SIG-M5 (cell line): ENCODE data around the gene KDM1B.
"Not testable (repeated sequence)": the region's sequence is repeated elsewhere in the genome, so short reads cannot be mapped to it uniquely, and the experiment has no call there.

Source experiments
- DNase-seq: peaks from one replicate; lab custom pipeline; 2025; lab: John Stamatoyannopoulos, UW

The KDM1B gene

DNA sequence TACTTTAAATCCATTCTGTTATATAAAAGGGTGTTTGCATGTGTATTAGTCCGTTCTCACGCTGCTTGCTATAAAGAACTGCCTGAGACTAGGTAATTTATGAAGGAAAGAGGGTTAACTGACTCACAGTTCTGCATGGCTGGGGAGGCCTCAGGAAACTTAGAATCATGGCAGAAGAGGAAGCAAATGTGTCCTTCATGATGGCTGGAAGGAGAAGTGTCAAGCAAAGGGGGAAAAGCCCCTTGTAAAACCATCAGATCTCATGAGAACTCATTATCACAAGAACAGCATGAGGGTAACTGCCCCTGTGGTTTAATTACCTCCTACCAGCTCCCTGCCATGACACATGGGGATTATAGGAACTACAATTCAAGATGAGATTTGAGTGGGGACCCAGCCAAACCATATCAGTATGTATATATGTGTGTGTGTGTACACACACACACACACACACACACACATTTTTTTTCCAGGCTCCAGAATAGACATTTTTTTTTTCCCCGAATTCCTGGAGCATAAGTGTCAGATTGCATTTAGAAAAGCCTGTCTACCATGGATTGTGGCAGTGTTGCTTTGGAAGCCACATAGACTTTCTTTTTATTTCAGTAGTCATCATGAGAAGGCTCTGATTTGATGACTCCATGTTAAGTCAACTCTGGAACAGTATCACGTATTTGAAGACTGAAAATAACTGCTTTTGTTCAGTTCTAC lies 31.5 kb downstream of the KDM1B start:
- DNase-seq: no peak

DNA sequence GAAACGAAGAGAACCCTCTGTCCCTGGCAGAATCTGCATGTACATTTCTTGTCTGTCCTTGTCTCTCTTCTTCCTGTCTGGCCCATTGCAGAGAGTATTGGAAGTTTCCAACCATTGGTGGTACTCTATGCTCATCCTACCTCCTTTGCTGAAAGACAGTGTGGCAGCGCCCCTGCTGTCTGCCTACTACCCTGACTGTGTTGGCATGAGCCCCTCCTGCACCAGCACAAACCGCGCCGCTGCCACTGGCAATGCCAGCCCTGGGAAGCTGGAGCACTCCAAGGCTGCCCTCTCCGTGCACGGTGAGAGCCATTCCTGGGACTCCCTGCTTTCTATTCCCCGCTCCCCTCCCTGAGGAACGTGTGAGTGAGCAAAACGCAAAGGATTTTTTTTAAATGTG lies 32.5 kb downstream of the KDM1B start:
- no peak for DNase-seq

DNA sequence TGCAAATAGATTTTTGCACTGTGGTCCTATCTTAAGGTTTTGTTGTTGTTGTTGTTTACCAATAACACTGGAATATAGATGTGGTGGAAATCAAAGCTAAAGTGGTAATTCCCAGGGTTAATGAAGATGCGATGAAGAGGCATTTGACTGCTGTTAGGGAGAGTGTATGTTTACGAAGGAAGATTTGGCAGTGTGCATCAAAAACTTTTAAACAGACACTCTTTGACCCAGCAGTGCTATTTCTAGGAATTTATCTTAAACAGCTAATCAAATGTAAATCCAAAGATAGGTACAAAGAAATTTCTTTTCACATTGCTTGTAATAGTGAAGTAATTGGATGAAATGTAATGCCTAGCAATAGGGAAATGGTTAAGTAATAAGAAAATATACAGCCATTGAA lies 34.0 kb downstream of the KDM1B start:
- DNase-seq: no peak

DNA sequence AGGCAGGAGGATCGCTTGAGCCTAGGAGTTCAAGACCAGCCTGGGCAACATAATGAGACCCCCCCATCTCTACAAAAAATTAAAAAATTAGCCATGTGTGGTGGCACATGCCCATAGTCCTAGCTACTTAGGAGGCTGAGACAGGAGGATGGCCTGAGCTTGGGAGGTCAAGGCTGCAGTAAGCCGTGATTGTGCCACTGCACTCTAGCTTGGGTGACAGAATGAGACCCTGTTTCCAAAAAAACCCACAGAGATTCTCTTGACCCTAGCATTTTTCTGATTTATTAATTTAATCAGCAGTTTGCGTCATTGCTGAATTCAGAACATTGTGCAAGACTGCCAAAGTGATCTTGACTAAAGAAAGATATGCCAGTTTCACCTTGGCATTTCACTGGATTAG lies 36.8 kb downstream of the KDM1B start:
- DNase-seq: no peak

DNA sequence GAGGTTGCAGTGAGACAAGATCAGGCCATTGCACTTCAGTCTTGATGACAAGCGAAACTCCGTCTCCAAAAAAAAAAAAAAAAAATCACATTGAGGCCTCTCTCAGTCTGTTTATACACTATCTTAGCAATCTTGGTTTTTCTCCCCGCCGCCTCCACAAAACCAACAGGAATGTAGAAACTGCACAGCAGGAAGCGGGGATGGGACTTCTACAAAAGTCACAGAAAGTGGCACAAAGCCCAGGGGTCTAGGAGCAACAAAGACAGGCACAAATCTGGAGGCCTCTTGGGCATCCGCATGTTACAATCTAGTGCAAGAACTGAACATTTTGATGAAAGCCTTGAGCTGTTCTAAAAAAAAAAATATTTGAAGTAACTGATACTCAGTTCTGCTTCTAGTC lies 48.6 kb downstream of the KDM1B start:
- no peak for DNase-seq

DNA sequence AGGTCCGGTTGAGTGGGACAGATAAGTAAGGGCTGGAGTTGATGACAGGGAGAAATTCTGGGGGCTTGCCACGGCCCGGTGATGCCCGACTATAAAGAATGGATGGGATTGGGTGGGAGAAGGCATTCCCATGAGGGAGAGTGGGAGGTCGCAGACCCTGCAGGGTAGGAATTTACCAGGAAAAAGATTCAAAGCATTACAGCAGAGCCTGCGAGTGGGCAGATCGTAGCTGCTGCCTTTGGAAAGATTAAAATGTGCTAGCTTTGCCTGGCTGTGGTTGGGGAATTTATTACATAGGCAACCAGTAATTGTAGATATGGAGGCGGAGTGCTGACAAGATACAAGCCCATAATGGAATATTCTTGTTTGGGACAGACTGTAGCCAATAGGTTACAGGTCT lies 49.5 kb downstream of the KDM1B start:
- DNase-seq: no peak

DNA sequence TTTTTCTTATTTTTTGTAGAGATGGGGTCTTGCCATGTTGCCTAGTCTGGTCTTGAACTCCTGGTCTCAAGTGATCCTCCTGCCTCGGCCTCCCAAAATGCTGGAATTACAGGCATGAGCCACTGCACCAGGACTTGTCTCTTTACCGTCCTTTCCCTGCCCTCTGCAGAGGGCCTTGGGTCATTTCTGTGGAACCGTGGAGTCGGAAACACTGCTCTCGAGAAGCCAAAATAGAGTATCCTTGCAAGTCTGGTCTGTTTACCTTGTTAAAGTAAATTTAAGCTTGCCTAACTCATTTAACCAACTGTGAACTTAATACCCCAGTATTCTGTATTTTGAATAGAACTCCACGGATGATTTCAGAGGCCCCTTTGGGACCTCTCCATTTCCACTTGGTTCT lies 51.4 kb downstream of the KDM1B start:
- no peak for DNase-seq

DNA sequence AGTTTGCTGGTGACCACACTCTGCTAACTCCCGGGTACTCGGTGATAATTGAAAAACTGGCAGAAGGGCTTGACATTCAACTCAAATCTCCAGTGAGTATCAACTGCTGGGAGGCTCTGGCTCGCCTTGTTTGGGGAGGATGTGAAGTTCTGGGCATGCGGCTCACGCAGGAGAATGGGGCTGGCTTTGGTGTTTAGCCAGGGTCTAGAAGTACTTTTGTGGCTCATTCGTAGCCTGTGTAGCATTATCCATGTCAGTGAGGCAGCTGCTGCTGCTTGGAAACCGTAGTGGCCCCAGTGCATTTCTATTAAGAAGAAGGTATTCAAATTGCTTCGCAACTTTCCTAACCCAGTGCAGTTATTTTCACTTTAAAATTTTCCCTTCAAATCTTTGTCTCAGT lies 52.2 kb downstream of the KDM1B start:
- no peak for DNase-seq

DNA sequence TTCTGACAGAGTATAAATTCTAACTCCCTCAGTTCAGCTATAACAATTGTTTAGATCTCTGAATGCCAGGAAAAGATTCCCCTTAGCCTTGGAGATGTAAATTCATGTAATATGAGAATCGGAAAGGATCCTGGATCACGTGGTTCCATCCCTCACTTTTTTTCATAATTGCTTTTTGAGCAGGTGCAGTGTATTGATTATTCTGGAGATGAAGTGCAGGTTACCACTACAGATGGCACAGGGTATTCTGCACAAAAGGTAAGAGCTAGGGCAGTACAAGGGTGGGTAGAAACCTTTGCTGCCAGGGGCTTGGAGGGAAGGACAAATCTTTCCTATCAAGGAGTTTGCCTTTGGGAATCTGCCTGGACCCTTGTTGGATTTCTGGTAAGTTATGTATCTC lies 52.7 kb downstream of the KDM1B start:
- DNase-seq: no peak

DNA sequence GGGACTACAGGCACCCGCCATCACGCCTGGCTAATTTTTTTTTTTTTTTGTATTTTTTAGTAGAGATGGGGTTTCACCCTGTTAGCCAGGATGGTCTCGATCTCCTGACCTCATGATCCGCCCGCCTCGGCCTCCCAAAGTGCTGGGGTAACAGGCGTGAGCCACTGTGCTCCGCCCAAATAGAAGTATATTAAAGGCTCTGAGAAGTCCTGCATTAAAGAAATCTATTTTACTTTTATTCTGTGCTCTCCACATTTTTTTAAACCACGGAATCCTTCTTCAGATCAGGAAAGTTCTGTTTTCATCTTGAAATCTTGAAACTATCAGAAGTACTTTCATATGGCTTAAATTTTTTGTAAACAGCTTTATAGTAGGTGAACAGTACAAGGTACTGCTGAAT lies 53.6 kb downstream of the KDM1B start:
- DNase-seq: not testable (repeated sequence)

DNA sequence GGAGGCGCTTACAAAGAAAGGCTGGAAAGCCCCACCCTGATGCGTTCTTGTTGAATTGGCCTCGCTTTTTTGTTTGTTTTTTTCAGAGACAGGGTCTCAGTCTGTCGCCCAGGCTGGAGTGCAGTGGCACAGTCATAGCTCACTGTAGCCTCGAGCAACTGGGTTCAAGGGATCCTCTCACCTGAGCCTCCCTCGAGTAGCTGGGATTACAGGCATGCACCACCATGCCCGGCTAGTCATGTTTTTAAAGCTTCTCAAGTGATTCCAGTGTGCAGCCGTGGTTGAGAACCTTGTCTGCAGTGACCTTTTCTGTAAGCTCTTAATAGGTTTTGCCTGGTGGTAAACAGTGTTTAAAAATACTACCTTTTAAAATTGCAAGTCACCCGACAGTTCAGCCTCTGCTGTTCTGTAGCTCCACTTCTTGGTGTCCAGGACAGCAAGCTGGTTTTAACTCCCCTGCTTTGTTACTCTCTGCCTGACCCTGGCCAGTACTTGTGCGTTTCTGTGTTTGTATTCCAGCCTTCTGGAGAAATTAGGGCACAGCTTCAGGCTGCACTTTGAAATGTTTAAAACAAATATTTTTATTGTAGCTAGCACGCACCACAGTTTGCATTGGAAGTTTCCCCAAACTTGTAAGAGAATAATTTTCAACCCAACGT lies 54.4 kb downstream of the KDM1B start:
- no peak for DNase-seq

DNA sequence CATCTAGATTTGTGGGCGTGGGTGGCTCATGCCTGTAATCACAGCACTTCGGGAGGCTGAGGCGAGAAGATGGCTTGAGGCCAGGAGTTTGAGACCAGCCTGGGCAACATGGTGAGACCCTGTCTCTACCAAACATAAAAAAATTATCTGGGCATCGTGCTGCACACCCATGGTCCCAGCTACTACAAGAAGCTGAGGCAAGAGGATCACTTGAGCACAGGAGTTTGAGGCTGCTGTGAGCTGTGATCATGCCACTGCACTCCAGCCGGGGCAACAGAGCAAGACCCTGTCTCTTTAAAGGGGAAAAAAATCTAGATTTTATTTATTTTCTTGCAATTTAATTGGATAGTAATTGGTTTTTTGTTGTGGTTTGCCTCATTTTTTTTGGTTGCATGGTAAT lies 55.5 kb downstream of the KDM1B start:
- DNase-seq: no peak

DNA sequence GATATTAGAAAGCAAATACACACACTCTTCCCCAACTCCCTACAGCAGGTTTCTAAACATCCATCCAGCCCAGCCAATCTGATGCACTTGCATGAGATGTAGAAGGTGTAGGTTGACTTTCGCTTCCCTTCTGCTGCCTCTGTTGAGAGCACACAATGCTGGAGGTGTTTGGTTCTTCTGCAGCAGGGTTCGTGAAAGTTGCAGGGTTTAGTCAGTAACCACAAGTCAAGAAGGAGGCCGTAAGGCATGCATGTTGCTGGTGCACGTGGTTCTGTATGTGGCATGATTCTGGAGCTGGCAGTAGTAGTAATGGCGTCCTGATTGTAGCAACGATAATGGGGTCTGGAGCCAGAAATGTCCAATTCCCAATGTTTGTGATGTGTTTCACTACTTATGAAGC lies 56.1 kb downstream of the KDM1B start:
- DNase-seq: no peak

DNA sequence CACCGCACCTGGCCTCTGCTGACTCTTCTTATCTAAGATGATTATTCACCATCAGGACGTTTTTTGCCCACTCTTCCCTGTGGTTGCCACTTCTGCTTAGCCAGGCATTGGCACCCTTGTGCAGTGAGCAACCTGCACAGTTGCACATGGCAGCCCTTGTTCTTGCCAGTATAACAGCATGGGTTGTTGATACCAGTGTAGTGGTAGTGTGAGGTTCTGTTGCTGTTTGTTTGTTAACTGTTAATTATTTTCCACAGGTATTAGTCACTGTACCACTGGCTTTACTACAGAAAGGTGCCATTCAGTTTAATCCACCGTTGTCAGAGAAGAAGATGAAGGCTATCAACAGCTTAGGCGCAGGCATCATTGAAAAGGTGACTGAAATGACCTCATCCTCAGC lies 57.0 kb downstream of the KDM1B start:
- DNase-seq: no peak

DNA sequence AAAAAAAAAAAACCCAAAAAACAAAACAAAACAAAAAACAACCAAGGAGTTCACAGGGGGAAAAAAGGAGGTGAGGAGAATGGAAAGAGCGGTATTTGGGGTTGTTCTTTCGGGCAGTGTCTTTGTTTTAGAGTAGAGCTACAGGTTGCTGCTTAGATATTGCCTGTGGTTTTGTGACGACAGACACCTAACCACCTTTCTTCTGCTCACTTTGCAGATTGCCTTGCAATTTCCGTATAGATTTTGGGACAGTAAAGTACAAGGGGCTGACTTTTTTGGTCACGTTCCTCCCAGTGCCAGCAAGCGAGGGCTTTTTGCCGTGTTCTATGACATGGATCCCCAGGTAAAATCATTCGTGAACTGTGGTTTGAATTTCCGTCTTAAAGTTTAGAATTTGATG lies 58.2 kb downstream of the KDM1B start:
- no peak for DNase-seq

DNA sequence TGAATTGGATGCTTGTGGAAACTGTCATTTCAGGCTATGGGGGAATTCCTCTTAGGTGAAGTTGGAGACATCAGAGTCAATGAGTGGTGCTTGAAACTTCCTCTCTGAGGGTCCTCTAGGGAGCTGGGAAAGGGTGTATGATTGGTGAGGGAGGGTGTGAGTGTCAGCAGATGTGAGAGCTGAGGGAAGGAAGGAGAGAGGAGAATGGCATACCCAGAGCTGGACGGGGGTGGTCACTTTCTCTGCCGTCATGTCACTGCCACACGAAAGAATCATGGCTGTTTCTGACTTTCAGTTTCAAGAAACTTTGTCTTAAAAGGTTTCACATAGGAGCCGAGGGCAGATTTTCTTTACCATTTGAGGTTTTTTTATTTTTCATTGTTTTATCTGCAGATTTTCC lies 58.8 kb downstream of the KDM1B start:
- no peak for DNase-seq

DNA sequence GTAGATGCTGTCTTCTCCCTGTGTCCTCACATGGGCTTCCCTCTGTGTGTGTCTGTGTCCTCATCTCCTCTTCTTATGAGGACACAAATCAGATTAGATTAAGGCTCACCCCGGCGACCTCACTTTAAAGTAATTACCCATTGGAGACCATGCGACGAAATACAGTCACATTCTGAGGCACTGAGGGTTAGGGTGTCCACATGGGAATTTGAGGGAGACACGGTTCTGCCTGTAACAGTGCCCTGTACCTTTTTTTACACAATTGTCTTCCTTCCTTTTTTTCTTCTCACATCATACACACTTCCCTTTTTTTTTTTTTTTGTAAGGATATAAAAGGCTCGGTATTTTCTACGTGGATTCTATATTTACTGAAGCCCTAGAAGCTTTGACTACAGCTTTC lies 60.2 kb downstream of the KDM1B start:
- DNase-seq: peak; percentile 33

DNA sequence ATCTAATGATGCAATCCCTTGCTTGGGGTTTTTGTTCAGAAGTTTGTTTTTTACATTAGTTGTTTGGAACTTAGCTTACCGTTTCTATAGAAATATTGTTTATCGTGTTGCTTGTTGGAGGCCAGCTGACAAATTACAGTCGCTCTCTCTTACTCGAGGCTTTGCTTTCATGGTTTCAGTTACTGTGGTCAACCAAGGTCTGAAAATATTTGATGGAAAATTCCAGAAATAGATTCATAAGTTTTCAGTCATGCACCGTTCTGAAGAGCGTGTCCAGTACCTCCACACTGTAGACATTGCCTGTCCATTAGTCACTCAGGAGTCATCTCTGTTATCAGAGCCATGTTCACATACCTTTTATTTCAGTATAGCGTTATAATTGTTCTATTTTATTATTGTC lies 61.2 kb downstream of the KDM1B start:
- no peak for DNase-seq

DNA sequence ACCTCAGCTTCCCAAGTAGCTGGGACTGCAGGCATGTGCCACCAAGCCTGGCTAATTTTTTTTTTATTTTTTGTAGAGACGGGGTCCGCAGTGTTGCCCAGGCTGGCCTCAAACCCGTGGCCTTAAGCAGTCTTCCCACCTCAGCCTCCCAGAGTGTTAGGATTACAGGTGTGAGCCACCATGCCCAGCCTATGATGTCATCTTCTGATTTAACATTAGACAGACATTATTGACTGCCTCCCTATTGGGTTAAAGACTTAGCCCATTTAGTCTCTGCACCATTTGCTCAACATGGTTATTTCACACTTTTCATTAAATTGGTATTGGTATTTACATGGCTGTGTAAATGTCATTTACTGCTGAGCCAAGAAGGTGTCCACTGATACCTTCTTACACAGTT lies 63.0 kb downstream of the KDM1B start:
- DNase-seq: no peak

DNA sequence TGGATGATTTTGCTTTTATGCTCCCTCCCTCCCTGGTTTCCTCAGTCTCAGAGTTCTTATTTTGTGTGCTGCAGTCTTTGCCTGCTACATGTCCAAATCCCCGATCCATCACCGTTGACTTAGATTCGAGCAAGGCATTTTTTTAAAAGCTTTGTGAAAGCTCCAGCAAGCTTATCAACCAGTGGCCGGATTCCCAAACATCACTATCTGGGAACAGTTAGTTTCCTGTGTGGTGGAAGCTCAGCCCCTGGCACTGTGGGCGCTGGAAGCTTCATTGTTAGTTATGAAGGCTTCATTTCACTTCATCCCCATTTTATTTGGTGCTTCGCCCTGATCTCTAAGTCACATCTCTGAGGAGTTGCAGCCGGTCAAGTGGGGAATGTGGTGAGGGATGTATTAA lies 64.4 kb downstream of the KDM1B start:
- DNase-seq: no peak

DNA sequence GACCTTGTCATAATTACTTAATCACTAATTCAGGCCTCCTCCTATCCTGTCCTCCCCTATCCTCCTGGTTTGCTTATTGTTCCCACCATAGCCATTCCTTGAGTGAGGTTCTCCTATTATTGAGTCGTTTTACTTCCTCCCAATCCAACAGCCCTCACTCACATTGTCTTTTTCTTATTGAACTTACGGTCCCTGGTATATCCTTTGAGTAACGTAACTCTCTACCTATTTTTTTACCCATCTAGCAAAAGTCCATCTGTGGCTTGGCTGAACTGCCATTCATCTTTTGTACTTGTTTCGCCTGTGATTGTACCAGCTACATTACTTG lies 66.0 kb downstream of the KDM1B start:
- no peak for DNase-seq

DNA sequence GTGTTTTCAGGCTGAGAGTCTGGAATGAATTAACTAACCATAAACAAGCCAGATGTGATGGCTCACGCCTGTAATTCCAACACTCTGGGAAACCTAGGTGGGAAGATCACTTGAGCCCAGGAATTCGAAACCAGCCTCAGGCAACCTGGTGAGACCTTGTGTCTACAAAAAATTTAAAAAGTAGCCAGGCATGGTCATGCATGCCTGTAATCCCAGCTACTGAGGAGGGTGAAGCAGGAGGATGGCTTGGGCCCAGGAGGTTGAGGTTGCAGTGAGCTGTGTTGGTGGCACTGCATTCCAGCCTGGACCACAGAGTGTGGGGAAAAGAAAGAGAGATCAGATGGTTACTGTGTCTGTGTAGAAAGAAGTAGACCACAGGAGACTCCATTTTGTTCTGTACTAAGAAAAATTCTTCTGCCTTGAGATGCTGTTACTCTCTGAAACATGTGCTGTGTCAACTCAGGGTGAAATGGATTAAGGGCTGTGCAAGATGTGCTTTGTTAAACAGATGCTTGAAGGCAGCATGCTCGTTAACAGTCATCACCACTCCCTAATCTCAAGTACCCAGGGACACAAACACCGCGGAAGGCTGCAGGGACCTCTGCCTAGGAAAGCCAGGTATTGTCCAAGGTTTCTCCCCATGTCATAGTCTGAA lies 71.4 kb downstream of the KDM1B start:
- not testable (repeated sequence) for DNase-seq

DNA sequence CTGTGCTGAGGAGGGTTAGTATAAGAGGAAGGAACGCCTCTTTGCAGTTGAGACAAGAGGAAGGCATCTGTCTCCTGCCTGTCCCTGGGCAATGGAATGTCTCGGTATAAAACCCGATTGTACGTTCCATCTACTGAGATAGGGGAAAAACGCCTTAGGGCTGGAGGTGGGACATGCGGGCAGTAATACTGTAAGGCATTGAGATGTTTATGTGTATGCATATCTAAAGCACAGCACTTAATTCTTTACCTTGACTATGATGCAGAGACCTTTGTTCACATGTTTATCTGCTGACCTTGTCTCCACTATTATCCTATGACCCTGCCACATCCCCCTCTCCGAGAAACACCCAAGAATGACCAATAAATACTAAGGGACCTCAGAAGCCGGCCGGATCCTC lies 71.9 kb downstream of the KDM1B start:
- not testable (repeated sequence) for DNase-seq

DNA sequence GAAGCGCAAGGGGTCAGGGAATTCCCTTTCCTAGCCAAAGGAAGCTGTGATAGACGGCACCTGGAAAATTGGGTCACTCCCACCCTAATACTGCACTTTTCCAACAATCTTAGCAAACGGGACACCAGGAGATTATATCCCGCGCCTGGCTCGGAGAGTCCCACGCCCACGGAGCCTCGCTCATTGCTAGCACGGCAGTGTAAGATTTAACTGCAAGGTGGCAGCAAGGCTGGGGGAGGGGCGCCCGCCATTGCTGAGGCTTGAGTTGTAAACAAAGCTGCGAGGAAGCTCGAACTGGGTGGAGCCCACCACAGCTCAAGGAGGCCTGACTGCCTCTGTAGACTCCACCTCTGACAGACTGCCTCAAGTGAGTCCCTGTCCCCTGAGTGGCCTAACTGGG lies 73.4 kb downstream of the KDM1B start:
- DNase-seq: not testable (repeated sequence)
